Transverse colon (tissue), 4 donors: ENCODE results near the gene GSAP. TPM values are rescaled to one million over a fixed set of nuclear protein-coding genes. Genes with fewer than 3 reads are reported as not detected.

Source experiments
- DNase-seq: peaks from one replicate; pipeline ENCODE4 v3.0.0-alpha.2; 2019
- H3K27ac ChIP-seq, 4 donors: fragments of 200-600 bp; sonication (generic); 2 replicates each; pipeline ENCODE4 v1.5.1; 2016 to 2018; ENCODE audit warnings: inconsistent platforms in 4 of 4
- H3K27me3 ChIP-seq: fragments of 200-600 bp; sonication (generic); 2 replicates; pipeline ENCODE4 v1.5.1; 2017; ENCODE audit warnings: inconsistent platforms
- H3K36me3 ChIP-seq, 4 donors: fragments of 200-600 bp; sonication (generic); 2 replicates each; pipeline ENCODE4 v1.5.1; 2017 to 2019; ENCODE audit warnings: inconsistent platforms in 4 of 4
- H3K4me1 ChIP-seq, 4 donors: fragments of 200-600 bp; sonication (generic); 2 replicates each; pipeline ENCODE4 v1.5.1; 2017 to 2020; ENCODE audit warnings: inconsistent platforms in 4 of 4
- H3K4me3 ChIP-seq, 4 donors: fragments of 200-600 bp; sonication (generic); 1 replicate in 1 of 4; 2 replicates in 3 of 4; pipeline versions ENCODE4 v1.5.1 to v1.6.1; 2017 to 2019; ENCODE audit warnings: inconsistent platforms in 4 of 4
- H3K9me3 ChIP-seq, 2 donors: fragments of 200-600 bp; sonication (generic); 2 replicates each; pipeline ENCODE4 v1.5.1; 2017 to 2019; ENCODE audit warnings: inconsistent platforms in 2 of 2
- CTCF ChIP-seq, 5 experiments: fragments of 200-600 bp in 3 of 5; fragments of 450-650 bp in 2 of 5; sonication (generic) in 3 of 5; IDR thresholded peaks; 1 replicate in 2 of 5; 2 replicates in 3 of 5; pipeline ENCODE4 v1.5.1; 2016 to 2017; ENCODE audit warnings: antibody characterized with exemption in 5 of 5, inconsistent platforms in 3 of 5, mild to moderate bottlenecking in 2 of 5, moderate library complexity in 1 of 5
- EP300 ChIP-seq: sonication (generic); formaldehyde crosslinking; IDR thresholded peaks from one replicate; pipeline ENCODE4 v1.6.1; 2017; ENCODE audit warnings: antibody characterized with exemption, low read depth
- POLR2A ChIP-seq: fragments of 450-650 bp; IDR thresholded peaks from one replicate; pipeline ENCODE4 v1.6.1; 2016; ENCODE audit warnings: antibody characterized with exemption, mild to moderate bottlenecking, moderate library complexity
- POLR2AphosphoS5 ChIP-seq, 3 donors: sonication (generic); formaldehyde crosslinking; IDR thresholded peaks; one replicate each; pipeline ENCODE4 v1.6.1; 2016; ENCODE audit warnings: antibody characterized with exemption in 3 of 3
- WGBS, 2 donors: methylation state at CpG; one replicate each; pipeline ENCODE4 v1.1.5; 2018; ENCODE audit warnings: low coverage in 1 of 2; 5-methylcytosine and 5-hydroxymethylcytosine counted together
- in situ Hi-C, 4 donors: fragments of 200-750 bp; cut with MboI; loops; one replicate each; pipeline versions ENCODE4 v1.15.0 to v1.15.1; 2017; ENCODE audit warnings: low sequenced_read_pairs in 3 of 4, low pct_ligation_motif_present in 1 of 4, low pct_unique_long_range_greater_than_20kb in 1 of 4
- intact Hi-C: fragments of 100-400 bp; cut with DNase I; formaldehyde crosslinking; loops from one replicate; pipeline ENCODE4 v1.15.1; 2023; ENCODE audit warnings: low total_unique reads
- total RNA-seq, 4 donors: library from RNA; depleted of rRNA; stranded (reverse); fragments of >200 nt; gene quantifications; one replicate each; pipeline ENCODE4 v1.1.0, GENCODE V29; 2016

Gene GSAP
- total RNA-seq, 4 donors from 2014 or later, result 5.0 to 25.2 (median 15.5) TPM

- intact Hi-C loops, result loop anchor here (1.0 kb wide), 1 partner anchor 21 kb away; no protein-coding TSS in a partner anchor
These were observed 55.2 kb downstream of the GSAP start for GRCh38 chr7:77360969-77361368.

GRCh38 chr7:77360104-77360503, 56.0 kb downstream of the GSAP start:
- Histone ChIP-seq H3K27ac (no peak overlapping the region), H3K4me3 (no peak overlapping the region), H3K4me1 (no peaks in the 10 kb centered on the region), H3K36me3 (no peaks in the 10 kb centered on the region), H3K27me3 (no peaks in the 10 kb centered on the region), H3K9me3 (no peaks in the 10 kb centered on the region)
- intact Hi-C loops (loop anchor here (1.0 kb wide), 1 partner anchor 20 kb away; no protein-coding TSS in a partner anchor), in situ Hi-C loops (no loop called here)
- TF ChIP-seq POLR2A (no peak), EP300 (no peak), CTCF (IDR thresholded peaks at IDR 0.05) (no peak), POLR2AphosphoS5 (IDR thresholded peaks at IDR 0.05) (no peak)
- DNase-seq, result no peak
- WGBS, 2 donors, result 52 to 80% methylated on average over 1 of the region's 1 CpG

More at GRCh38 chr7:77360969-77361368, 55.2 kb downstream of the GSAP start:
- Histone ChIP-seq H3K4me1 (no peaks in the 10 kb centered on the region), H3K36me3 (no peaks in the 10 kb centered on the region), H3K4me3 (no peak overlapping the region), H3K9me3 (no peaks in the 10 kb centered on the region), H3K27ac (no peak overlapping the region), H3K27me3 (no peaks in the 10 kb centered on the region)
- in situ Hi-C loops, result no loop called here
- WGBS, 2 donors, result 91 to 100% methylated on average over 3 of the region's 3 CpGs
- DNase-seq, result no peak
- TF ChIP-seq POLR2A (no peak), POLR2AphosphoS5 (IDR thresholded peaks at IDR 0.05) (no peak), CTCF (IDR thresholded peaks at IDR 0.05) (no peak), EP300 (no peak)

GRCh38 chr7:77359599-77359998, 56.5 kb downstream of the GSAP start:
- Histone ChIP-seq H3K9me3 (no peaks in the 10 kb centered on the region), H3K27me3 (no peaks in the 10 kb centered on the region), H3K36me3 (no peaks in the 10 kb centered on the region), H3K4me1 (no peaks in the 10 kb centered on the region), H3K4me3 (no peak overlapping the region), H3K27ac (no peak overlapping the region)
- 83 to 91% methylated on average over 1 of the region's 1 CpG for WGBS, 2 donors
- DNase-seq, result no peak
- TF ChIP-seq CTCF (IDR thresholded peaks at IDR 0.05) (no peak), POLR2A (no peak), EP300 (no peak), POLR2AphosphoS5 (IDR thresholded peaks at IDR 0.05) (no peak)
- in situ Hi-C loops (no loop called here), intact Hi-C loops (no loop called here)

GRCh38 chr7:77354914-77355313, 61.2 kb downstream of the GSAP start:
- intact Hi-C loops, result no loop called here
- TF ChIP-seq CTCF (IDR thresholded peaks at IDR 0.05) (no peak), EP300 (no peak), POLR2AphosphoS5 (IDR thresholded peaks at IDR 0.05) (no peak), POLR2A (no peak)
- Histone ChIP-seq H3K27me3 (no peaks in the 10 kb centered on the region), H3K36me3 (no peaks in the 10 kb centered on the region), H3K9me3 (no peaks in the 10 kb centered on the region), H3K4me1 (peaks cover 0 to 10% (median 2%) of the 10 kb centered on the region in 4 donors), H3K27ac (no peak overlapping the region), H3K4me3 (no peak overlapping the region)
- 85 to 97% methylated on average over 3 to 9 of the region's 9 CpGs for WGBS, 2 donors
- in situ Hi-C loops, result no loop called here
- DNase-seq, result no peak
